HG02884 (cell line): ENCODE measurements around the gene PRR33.
"Not testable (repeated sequence)": the region's sequence is repeated elsewhere in the genome, so short reads cannot be mapped to it uniquely, and the experiment has no call there.

ENCODE experiments used
- ATAC-seq: cut with Tn5 transposase; IDR thresholded peaks from one replicate; pipeline ENCODE4 v1.9.1; 2021; ENCODE audit warnings: mild to moderate bottlenecking, moderate library complexity; ENCODE audit not compliant: unreplicated experiment

Gene PRR33

GRCh38 chr11:1889941-1890855 is 1.5 kb downstream of the PRR33 start:
- ATAC-seq, result no peak

DNA sequence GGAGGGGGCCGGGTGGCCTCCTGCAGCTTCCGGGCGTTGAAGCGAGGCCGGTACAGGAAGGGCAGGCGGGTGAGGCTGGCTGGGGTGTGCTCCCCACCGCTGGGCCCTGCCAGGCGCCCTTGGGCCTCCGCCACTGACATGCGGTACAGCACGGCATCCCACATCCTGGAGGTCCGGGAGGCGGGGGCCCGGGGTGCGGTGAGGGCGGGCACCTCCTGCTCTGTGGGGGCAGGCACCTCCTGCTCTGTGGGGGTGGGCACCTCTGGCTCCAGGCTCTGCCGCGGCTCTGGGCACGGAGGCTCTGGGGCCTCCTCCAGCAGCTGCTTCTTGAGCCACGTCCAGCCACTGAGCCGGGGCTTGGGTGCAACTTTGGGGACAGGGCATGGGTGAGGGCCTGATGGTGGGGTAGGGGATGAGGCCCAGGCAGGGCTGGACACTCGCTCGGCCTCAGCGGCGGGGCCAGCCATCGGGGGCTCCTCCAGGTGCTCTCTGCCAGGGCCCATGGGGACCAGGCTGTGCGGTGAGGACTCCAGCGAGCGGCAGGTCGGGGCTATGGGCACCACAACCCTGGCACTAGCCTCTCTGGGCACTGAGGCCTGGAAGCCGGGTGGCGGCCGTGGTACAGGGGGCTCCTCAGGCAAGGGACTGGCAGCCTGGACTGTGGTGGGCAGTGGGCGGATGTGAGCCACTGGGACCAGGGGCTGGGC is 2.3 kb downstream of the PRR33 start:
- no peak for ATAC-seq

DNA sequence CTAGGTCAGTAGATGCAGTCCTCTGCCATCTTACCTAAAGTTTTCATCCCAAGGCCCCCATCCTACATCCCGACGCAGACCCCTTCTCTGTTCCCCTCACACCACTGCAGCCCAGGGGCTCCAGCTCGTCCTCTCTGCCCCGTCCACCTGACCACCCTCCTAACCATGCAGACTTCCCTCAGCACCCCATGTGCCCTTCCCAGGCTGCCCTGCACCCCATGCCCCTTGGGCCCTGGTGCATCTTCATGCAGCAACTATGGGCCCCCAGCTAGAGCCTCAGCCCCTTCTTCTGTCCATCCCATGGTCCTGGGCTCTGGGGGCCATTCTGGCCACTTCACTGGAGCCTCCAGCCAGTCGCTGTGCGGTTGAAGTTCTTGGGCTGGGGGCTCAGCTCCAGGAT is 2.9 kb downstream of the PRR33 start:
- no peak for ATAC-seq

- no peak for ATAC-seq
Measured at GRCh38 chr11:1888347-1888753, 3.3 kb downstream of the PRR33 start.

- ATAC-seq, result no peak
Measured at GRCh38 chr11:1887451-1888346, 4.0 kb downstream of the PRR33 start.

DNA sequence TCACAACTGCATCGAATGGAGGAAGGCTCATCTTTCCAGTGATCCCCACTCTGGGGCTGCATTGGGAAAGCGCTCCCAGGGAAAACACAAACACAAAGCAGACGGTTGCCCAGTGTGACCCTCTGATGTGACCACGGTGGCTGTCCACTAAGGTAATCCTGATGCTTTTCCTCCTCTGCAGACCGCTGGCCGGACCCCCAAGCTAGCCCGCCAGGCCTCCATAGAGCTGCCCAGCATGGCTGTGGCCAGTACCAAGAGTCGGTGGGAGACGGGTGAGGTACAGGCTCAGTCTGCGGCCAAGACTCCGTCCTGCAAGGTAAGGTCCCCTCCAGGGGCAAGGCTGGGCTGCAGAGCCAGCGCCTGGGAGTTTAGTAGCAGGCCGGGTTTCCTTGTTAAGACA is 5.1 kb downstream of the PRR33 start:
- not testable (repeated sequence) for ATAC-seq

GRCh38 chr11:1884303-1884700 is 7.4 kb downstream of the PRR33 start:
- no peak for ATAC-seq

GRCh38 chr11:1883346-1884302 is 8.1 kb downstream of the PRR33 start:
- no peak for ATAC-seq

DNA sequence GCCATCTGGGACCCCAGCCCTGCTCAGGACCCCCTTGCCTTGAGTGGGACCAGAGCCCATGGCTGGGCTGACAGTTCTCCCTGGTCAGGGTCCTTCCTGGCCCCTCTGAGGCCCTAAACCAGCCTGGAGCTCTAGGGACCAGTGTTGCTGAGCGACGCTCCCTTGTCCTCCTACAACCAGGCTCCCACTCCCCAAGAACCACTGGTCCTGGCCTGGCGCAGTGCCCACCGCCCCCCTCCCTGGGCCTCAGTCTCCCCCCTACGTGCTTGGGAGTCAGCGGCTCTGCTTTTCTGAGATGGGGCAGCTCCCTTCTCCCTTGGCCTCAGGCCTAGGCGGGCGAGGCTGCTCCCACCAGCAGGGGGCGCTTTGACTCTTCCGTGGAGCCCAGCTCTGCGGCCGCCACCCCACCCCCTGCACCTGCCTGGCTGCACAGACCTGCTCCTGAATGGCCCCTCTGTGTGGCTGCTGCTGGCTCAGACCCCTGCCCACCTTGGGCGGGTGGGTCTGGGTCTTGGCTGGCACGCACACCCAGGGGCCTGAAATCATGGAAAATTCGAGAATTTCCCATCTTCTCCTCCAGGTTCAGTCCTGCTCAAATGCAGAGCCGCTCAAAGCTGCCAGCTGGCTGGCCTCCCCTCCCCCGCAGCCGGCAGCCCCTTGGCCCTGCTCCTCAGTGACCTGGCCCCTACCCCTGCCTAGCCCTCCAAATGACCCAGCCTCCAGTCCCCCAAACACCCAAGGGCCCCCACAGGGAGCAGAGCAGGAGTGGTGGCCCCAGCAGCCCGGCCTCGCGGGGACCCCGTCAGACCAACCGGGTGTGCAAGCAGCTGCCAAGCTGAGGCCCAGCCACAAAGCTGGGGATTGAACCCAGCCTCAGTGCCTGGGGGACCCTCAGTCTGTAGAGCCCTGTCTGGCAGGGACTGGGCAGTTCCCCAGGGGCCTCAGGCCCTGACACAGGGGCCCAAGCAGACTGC is 9.1 kb downstream of the PRR33 start:
- no peak for ATAC-seq

GRCh38 chr11:1881442-1882264 is 10.0 kb downstream of the PRR33 start:
- no peak for ATAC-seq

DNA sequence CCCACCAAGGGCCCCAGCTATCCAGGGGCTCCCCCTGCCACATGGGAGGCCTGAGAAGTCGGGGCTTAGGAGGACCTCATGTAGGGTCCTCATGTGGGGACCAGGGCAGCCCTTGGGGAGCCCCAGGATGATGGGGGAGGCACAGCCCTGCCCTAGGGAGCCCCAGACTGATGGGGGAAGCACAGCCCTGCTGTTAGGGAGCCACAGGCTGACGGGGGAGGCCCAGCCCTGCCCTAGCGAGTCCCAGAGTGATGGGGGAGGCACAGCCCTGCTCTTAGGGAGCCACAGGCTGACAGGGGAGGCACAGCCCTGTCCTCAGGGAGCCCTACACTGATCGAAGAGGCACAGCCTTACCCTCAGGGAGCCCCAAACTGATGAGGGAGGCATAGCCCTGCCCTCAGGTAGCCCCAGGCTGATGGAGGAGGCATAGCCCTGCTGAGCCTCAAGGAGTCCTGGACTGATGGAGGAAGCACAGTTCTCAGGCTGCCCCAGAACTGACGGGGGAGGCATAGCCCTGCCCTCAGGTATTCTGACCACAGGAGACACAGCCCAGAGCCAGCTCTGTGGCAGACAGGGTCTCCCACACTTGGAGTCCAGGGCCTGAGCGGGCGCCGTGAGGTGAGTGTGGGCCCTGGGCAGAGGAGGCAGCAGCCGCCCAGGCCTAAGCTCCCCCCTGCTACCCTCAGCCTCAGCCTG is 10.8 kb downstream of the PRR33 start:
- ATAC-seq, result no peak

- no peak for ATAC-seq
Measured at GRCh38 chr11:1879941-1880720, 11.6 kb downstream of the PRR33 start.

GRCh38 chr11:1879342-1879940 is 12.3 kb downstream of the PRR33 start:
- no peak for ATAC-seq

GRCh38 chr11:1878137-1879031 is 13.3 kb downstream of the PRR33 start:
- no peak for ATAC-seq
